ENCODE measurements around the gene SLC36A2. TPM values are rescaled to one million over a fixed set of nuclear protein-coding genes. Genes with fewer than 3 reads are reported as not detected.
"Not testable (repeated sequence)": the region's sequence is repeated elsewhere in the genome, so short reads cannot be mapped to it uniquely, and the experiment has no call there.

Gene SLC36A2
- not detected for polyA plus RNA-seq (2012; ENCODE audit: missing spikeins)

GRCh38 chr5:151347369-151347768, at the start of gene SLC36A2:
TSS of gene SLC36A2 (minus strand) at chr5:151347559. CDS start at chr5:151347460, 99 bp downstream.
- TF ChIP-seq POLR2AphosphoS5 (IDR thresholded peaks at IDR 0.05; ENCODE audit: low read depth, low read length) (no peak), TAF1 (IDR thresholded peaks at IDR 0.05; ENCODE audit: borderline replicate concordance, low read depth, low read length) (no peak), POLR2A (IDR thresholded peaks at IDR 0.05; ENCODE audit: low read depth, low read length) (no peak)
- no peak for FAIRE-seq
- DNase-seq (ENCODE audit: insufficient read length): no peak

GRCh38 chr5:151388960-151389359, 41.6 kb upstream of the SLC36A2 start:
- TF ChIP-seq POLR2A (IDR thresholded peaks at IDR 0.05; ENCODE audit: low read depth, low read length): no peak
- TF ChIP-seq POLR2AphosphoS5 (IDR thresholded peaks at IDR 0.05; ENCODE audit: low read depth, low read length): no peak
- TF ChIP-seq TAF1 (IDR thresholded peaks at IDR 0.05; ENCODE audit: borderline replicate concordance, low read depth, low read length): no peak
- FAIRE-seq (no peak), DNase-seq (ENCODE audit: insufficient read length) (no peak)

GRCh38 chr5:151384106-151384505, 36.7 kb upstream of the SLC36A2 start:
- DNase-seq (ENCODE audit: insufficient read length) (no peak), FAIRE-seq (no peak)
- no peak for TF ChIP-seq POLR2A (IDR thresholded peaks at IDR 0.05; ENCODE audit: low read depth, low read length)
- TF ChIP-seq POLR2AphosphoS5 (IDR thresholded peaks at IDR 0.05; ENCODE audit: low read depth, low read length): no peak
- no peak for TF ChIP-seq TAF1 (IDR thresholded peaks at IDR 0.05; ENCODE audit: borderline replicate concordance, low read depth, low read length)

GRCh38 chr5:151383011-151383410, 35.7 kb upstream of the SLC36A2 start:
- TF ChIP-seq TAF1 (IDR thresholded peaks at IDR 0.05; ENCODE audit: borderline replicate concordance, low read depth, low read length): no peak
- no peak for TF ChIP-seq POLR2AphosphoS5 (IDR thresholded peaks at IDR 0.05; ENCODE audit: low read depth, low read length)
- TF ChIP-seq POLR2A (IDR thresholded peaks at IDR 0.05; ENCODE audit: low read depth, low read length): no peak
- FAIRE-seq (no peak), DNase-seq (ENCODE audit: insufficient read length) (no peak)

GRCh38 chr5:151382576-151382975, 35.2 kb upstream of the SLC36A2 start:
- TF ChIP-seq TAF1 (IDR thresholded peaks at IDR 0.05; ENCODE audit: borderline replicate concordance, low read depth, low read length): no peak
- FAIRE-seq: no peak
- DNase-seq (ENCODE audit: insufficient read length): no peak

- no peak for FAIRE-seq
- no peak for TF ChIP-seq POLR2A (IDR thresholded peaks at IDR 0.05; ENCODE audit: low read depth, low read length)
- no peak for TF ChIP-seq POLR2AphosphoS5 (IDR thresholded peaks at IDR 0.05; ENCODE audit: low read depth, low read length)
- no peak for TF ChIP-seq TAF1 (IDR thresholded peaks at IDR 0.05; ENCODE audit: borderline replicate concordance, low read depth, low read length)
- DNase-seq (ENCODE audit: insufficient read length): no peak
Observed at GRCh38 chr5:151381899-151382298, 34.5 kb upstream of the SLC36A2 start.

GRCh38 chr5:151378616-151379015, 31.3 kb upstream of the SLC36A2 start:
- no peak for TF ChIP-seq TAF1 (IDR thresholded peaks at IDR 0.05; ENCODE audit: borderline replicate concordance, low read depth, low read length)
- no peak for TF ChIP-seq POLR2A (IDR thresholded peaks at IDR 0.05; ENCODE audit: low read depth, low read length)
- TF ChIP-seq POLR2AphosphoS5 (IDR thresholded peaks at IDR 0.05; ENCODE audit: low read depth, low read length): no peak
- no peak for FAIRE-seq

GRCh38 chr5:151374539-151374938, 27.2 kb upstream of the SLC36A2 start:
- TF ChIP-seq POLR2AphosphoS5 (IDR thresholded peaks at IDR 0.05; ENCODE audit: low read depth, low read length) (no peak), TAF1 (IDR thresholded peaks at IDR 0.05; ENCODE audit: borderline replicate concordance, low read depth, low read length) (no peak), POLR2A (IDR thresholded peaks at IDR 0.05; ENCODE audit: low read depth, low read length) (no peak)
- FAIRE-seq: no peak
- no peak for DNase-seq (ENCODE audit: insufficient read length)

More at GRCh38 chr5:151378616-151379015, 31.3 kb upstream of the SLC36A2 start:
- no peak for DNase-seq (ENCODE audit: insufficient read length)

GRCh38 chr5:151367038-151367437, 19.7 kb upstream of the SLC36A2 start:
- DNase-seq (ENCODE audit: insufficient read length); FAIRE-seq: not testable (repeated sequence)

- TF ChIP-seq POLR2AphosphoS5 (IDR thresholded peaks at IDR 0.05; ENCODE audit: low read depth, low read length): no peak
- TF ChIP-seq TAF1 (IDR thresholded peaks at IDR 0.05; ENCODE audit: borderline replicate concordance, low read depth, low read length): no peak
- no peak for TF ChIP-seq POLR2A (IDR thresholded peaks at IDR 0.05; ENCODE audit: low read depth, low read length)
- DNase-seq (ENCODE audit: insufficient read length) (no peak), FAIRE-seq (no peak)
Observed at GRCh38 chr5:151363673-151364072, 16.3 kb upstream of the SLC36A2 start.

GRCh38 chr5:151362970-151363369, 15.6 kb upstream of the SLC36A2 start:
- DNase-seq (ENCODE audit: insufficient read length) (no peak), FAIRE-seq (no peak)
- TF ChIP-seq POLR2A (IDR thresholded peaks at IDR 0.05; ENCODE audit: low read depth, low read length) (no peak), TAF1 (IDR thresholded peaks at IDR 0.05; ENCODE audit: borderline replicate concordance, low read depth, low read length) (no peak), POLR2AphosphoS5 (IDR thresholded peaks at IDR 0.05; ENCODE audit: low read depth, low read length) (no peak)

- no peak for TF ChIP-seq TAF1 (IDR thresholded peaks at IDR 0.05; ENCODE audit: borderline replicate concordance, low read depth, low read length)
- TF ChIP-seq POLR2A (IDR thresholded peaks at IDR 0.05; ENCODE audit: low read depth, low read length): no peak
- TF ChIP-seq POLR2AphosphoS5 (IDR thresholded peaks at IDR 0.05; ENCODE audit: low read depth, low read length): no peak
- FAIRE-seq: no peak
- no peak for DNase-seq (ENCODE audit: insufficient read length)
Observed at GRCh38 chr5:151359391-151359790, 12.0 kb upstream of the SLC36A2 start.

GRCh38 chr5:151357792-151358191, 10.4 kb upstream of the SLC36A2 start:
- DNase-seq (ENCODE audit: insufficient read length) (no peak), FAIRE-seq (no peak)
- TF ChIP-seq POLR2A (IDR thresholded peaks at IDR 0.05; ENCODE audit: low read depth, low read length) (no peak), TAF1 (IDR thresholded peaks at IDR 0.05; ENCODE audit: borderline replicate concordance, low read depth, low read length) (no peak), POLR2AphosphoS5 (IDR thresholded peaks at IDR 0.05; ENCODE audit: low read depth, low read length) (no peak)
